Upper lobe of right lung (tissue), 1 donor: ENCODE measurements around the gene CREBRF. TPM values are rescaled to one million over a fixed set of nuclear protein-coding genes. Genes with fewer than 3 reads are reported as not detected.
"Not testable (repeated sequence)": the region's sequence is repeated elsewhere in the genome, so short reads cannot be mapped to it uniquely, and the experiment has no call there.

Source experiments
- ATAC-seq: fragments of 200-7000 bp; cut with Tn5 transposase; one replicate; pipeline ENCODE4 v1.9.1; 2020; ENCODE audit warnings: mild to moderate bottlenecking, moderate library complexity
- DNase-seq: peaks from one replicate; pipeline ENCODE4 v3.0.0-alpha.2; 2020
- H3K27ac ChIP-seq: fragments of 200-600 bp; one replicate; pipeline ENCODE4 v1.8.0; 2022
- H3K27me3 ChIP-seq: fragments of 200-600 bp; one replicate; pipeline ENCODE4 v1.8.0; 2022; ENCODE audit warnings: mild to moderate bottlenecking
- H3K36me3 ChIP-seq: fragments of 200-600 bp; one replicate; pipeline ENCODE4 v1.8.0; 2022
- H3K4me1 ChIP-seq: fragments of 200-600 bp; one replicate; pipeline ENCODE4 v1.8.0; 2022
- H3K4me3 ChIP-seq: fragments of 200-600 bp; one replicate; pipeline ENCODE4 v1.8.0; 2022; ENCODE audit warnings: mild to moderate bottlenecking
- H3K9me3 ChIP-seq: fragments of 200-600 bp; one replicate; pipeline ENCODE4 v1.8.0; 2022
- intact Hi-C: fragments of 100-400 bp; cut with DNase I; formaldehyde crosslinking; loops from one replicate; pipeline ENCODE4 v1.11.0; 2022
- total RNA-seq: library from RNA; stranded (reverse); fragmentation: NEBNext Ultra II Directional; extraction: Animal tissue kit (Norgen Biotek cat#: 25700); gene quantifications from one replicate; pipeline ENCODE4 v1.2.1, GENCODE V29; 2021
- TF ChIP-seq, protein P1 (sequence below): fragments of 200-600 bp; IDR thresholded peaks from one replicate; pipeline ENCODE4 v1.8.0; 2022; ENCODE audit warnings: antibody characterized with exemption
- donor health status: DM: no; HTN: yes; CAD: no; lungs with severe emphysema.

The CREBRF gene
- total RNA-seq, 1 donor from 2014 or later = 47.4 TPM

GRCh38 chr5:173020154-173020581 is 36.0 kb upstream of the CREBRF start:
- intact Hi-C loops = no loop called here
- DNase-seq = no peak
- no peak overlapping the region for H3K27ac ChIP-seq
- TF ChIP-seq, protein P1, sequence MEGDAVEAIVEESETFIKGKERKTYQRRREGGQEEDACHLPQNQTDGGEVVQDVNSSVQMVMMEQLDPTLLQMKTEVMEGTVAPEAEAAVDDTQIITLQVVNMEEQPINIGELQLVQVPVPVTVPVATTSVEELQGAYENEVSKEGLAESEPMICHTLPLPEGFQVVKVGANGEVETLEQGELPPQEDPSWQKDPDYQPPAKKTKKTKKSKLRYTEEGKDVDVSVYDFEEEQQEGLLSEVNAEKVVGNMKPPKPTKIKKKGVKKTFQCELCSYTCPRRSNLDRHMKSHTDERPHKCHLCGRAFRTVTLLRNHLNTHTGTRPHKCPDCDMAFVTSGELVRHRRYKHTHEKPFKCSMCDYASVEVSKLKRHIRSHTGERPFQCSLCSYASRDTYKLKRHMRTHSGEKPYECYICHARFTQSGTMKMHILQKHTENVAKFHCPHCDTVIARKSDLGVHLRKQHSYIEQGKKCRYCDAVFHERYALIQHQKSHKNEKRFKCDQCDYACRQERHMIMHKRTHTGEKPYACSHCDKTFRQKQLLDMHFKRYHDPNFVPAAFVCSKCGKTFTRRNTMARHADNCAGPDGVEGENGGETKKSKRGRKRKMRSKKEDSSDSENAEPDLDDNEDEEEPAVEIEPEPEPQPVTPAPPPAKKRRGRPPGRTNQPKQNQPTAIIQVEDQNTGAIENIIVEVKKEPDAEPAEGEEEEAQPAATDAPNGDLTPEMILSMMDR = no peak
- no peaks in the 10 kb centered on the region for H3K27me3 ChIP-seq
- H3K9me3 ChIP-seq = no peaks in the 10 kb centered on the region
- H3K36me3 ChIP-seq = peaks cover 34% of the 10 kb centered on the region
- H3K4me1 ChIP-seq = peaks cover 22% of the 10 kb centered on the region
- ATAC-seq = no peak
- H3K4me3 ChIP-seq = no peak overlapping the region

- intact Hi-C loops = no loop called here
- no peaks in the 10 kb centered on the region for H3K9me3 ChIP-seq
- TF ChIP-seq, protein P1 = no peak
- no peak for DNase-seq
- peaks cover 34% of the 10 kb centered on the region for H3K36me3 ChIP-seq
- ATAC-seq = no peak
- no peaks in the 10 kb centered on the region for H3K27me3 ChIP-seq
- peaks cover 17% of the 10 kb centered on the region for H3K4me1 ChIP-seq
- H3K27ac ChIP-seq = no peak overlapping the region
- H3K4me3 ChIP-seq = no peak overlapping the region
Measured at GRCh38 chr5:173020643-173021042, 35.5 kb upstream of the CREBRF start.

DNA sequence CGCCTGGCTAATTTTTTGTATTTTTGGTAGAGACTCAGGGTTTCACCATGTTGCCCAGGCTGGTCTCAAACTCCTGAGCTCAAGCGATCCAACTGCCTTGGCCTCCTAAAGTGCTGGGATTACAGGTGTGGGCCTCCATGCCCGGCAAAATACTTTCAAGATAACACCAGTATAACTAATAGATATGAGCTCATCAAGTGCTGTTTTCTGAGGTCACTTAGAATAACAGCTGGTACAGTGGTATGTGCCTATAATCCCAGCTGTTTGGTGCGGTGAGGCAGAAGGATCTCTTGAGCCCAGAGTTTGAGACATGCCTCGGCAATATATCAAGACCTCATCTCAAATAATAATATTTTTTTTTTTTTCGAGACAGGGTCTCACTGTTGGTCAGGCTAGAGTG is 30.5 kb upstream of the CREBRF start:
- Histone ChIP-seq H3K4me3 (no peak overlapping the region), H3K27me3 (no peaks in the 10 kb centered on the region), H3K4me1 (peaks cover 19% of the 10 kb centered on the region), H3K27ac (no peak overlapping the region), H3K9me3 (no peaks in the 10 kb centered on the region), H3K36me3 (peaks cover 25% of the 10 kb centered on the region)
- ATAC-seq (no peak), DNase-seq (no peak)
- intact Hi-C loops = no loop called here
- TF ChIP-seq, protein P1 = no peak

- H3K4me1 ChIP-seq = peaks cover 19% of the 10 kb centered on the region
- TF ChIP-seq, protein P1 = no peak
- DNase-seq (no peak), ATAC-seq (no peak)
- H3K27me3 ChIP-seq = no peaks in the 10 kb centered on the region
- peaks cover 5% of the 10 kb centered on the region for H3K36me3 ChIP-seq
- H3K9me3 ChIP-seq = no peaks in the 10 kb centered on the region
- H3K4me3 ChIP-seq = no peak overlapping the region
- intact Hi-C loops = no loop called here
- peak overlapping the region; percentile 6 for H3K27ac ChIP-seq
Measured at GRCh38 chr5:173027905-173028304, 28.2 kb upstream of the CREBRF start.

- no peak for ATAC-seq
- H3K4me1 ChIP-seq = peaks cover 19% of the 10 kb centered on the region
- intact Hi-C loops = no loop called here
- no peak overlapping the region for H3K4me3 ChIP-seq
- TF ChIP-seq, protein P1 = no peak
- H3K27ac ChIP-seq = peak overlapping the region; percentile 69
- H3K27me3 ChIP-seq = no peaks in the 10 kb centered on the region
- DNase-seq = no peak
- no peaks in the 10 kb centered on the region for H3K36me3 ChIP-seq
- H3K9me3 ChIP-seq = no peaks in the 10 kb centered on the region
Measured at GRCh38 chr5:173028811-173029327, 27.3 kb upstream of the CREBRF start.

GRCh38 chr5:173029499-173029921 is 26.6 kb upstream of the CREBRF start:
- DNase-seq (no peak), ATAC-seq (peak; percentile 52)
- Histone ChIP-seq H3K4me1 (peaks cover 19% of the 10 kb centered on the region), H3K27me3 (no peaks in the 10 kb centered on the region), H3K4me3 (no peak overlapping the region), H3K27ac (peak overlapping the region; percentile 69), H3K9me3 (no peaks in the 10 kb centered on the region), H3K36me3 (peaks cover 4% of the 10 kb centered on the region)
- TF ChIP-seq, protein P1 = no peak
- intact Hi-C loops = no loop called here

GRCh38 chr5:173032096-173032495 is 24.1 kb upstream of the CREBRF start:
- H3K9me3 ChIP-seq, H3K36me3 ChIP-seq, ATAC-seq, intact Hi-C loops, H3K4me3 ChIP-seq, H3K27ac ChIP-seq, DNase-seq, H3K27me3 ChIP-seq: not testable (repeated sequence)
- peaks cover 42% of the 10 kb centered on the region for H3K4me1 ChIP-seq
